GM12878 (cell line): ENCODE data around the gene PRKCG.

Experiments used
- ATF3 ChIP-seq: IDR thresholded peaks from 2 replicates; pipeline ENCODE4 v1.6.1; 2011; ENCODE audit warnings: low read depth, mild to moderate bottlenecking, low read length, moderate library complexity, borderline replicate concordance; ENCODE audit errors: extremely low read depth
- CEBPB ChIP-seq, 2 experiments: fragments of 150-350 bp in 1 of 2; IDR thresholded peaks; 2 replicates each; pipeline ENCODE4 v1.6.1; 2012 to 2014; ENCODE audit warnings: low read depth in 2 of 2, low read length in 2 of 2, borderline replicate concordance in 1 of 2, inconsistent platforms in 1 of 2
- EP300 ChIP-seq, 2 experiments: fragments of 150-350 bp in 1 of 2; IDR thresholded peaks; 2 replicates each; pipeline ENCODE4 v1.6.1; 2011 to 2012; ENCODE audit warnings: low read depth in 2 of 2, low read length in 2 of 2, borderline replicate concordance in 1 of 2, improper control_type of control experiment in 1 of 2, inconsistent platforms in 1 of 2; ENCODE audit not compliant: control insufficient read depth in 1 of 2
- HDAC2 ChIP-seq: fragments of 200-600 bp; sonication (generic); IDR thresholded peaks from 2 replicates; pipeline ENCODE4 v1.6.1; 2017
- POLR2A ChIP-seq: IDR thresholded peaks from 2 replicates; pipeline ENCODE4 v1.6.1; 2011; ENCODE audit warnings: low read depth, mild to moderate bottlenecking, low read length
- POLR2AphosphoS2 ChIP-seq: IDR thresholded peaks from 2 replicates; pipeline ENCODE4 v1.6.1; 2011; ENCODE audit warnings: low read depth, mild to moderate bottlenecking, low read length, improper control_type of control experiment, moderate library complexity
- POLR2AphosphoS5 ChIP-seq: IDR thresholded peaks from 2 replicates; pipeline ENCODE4 v1.6.1; 2011; ENCODE audit warnings: mild to moderate bottlenecking, low read length, inconsistent platforms
- RBBP5 ChIP-seq: fragments of 200-600 bp; sonication (generic); conservative IDR thresholded peaks from 2 replicates; pipeline ENCODE4 v1.6.1; 2016
- TBL1XR1 ChIP-seq: IDR thresholded peaks from 2 replicates; pipeline ENCODE4 v1.6.1; 2012; ENCODE audit warnings: low read depth, low read length, improper control_type of control experiment
- USF1 ChIP-seq: IDR thresholded peaks from 2 replicates; pipeline ENCODE4 v1.6.1; 2011; ENCODE audit warnings: borderline replicate concordance, low read depth, mild to moderate bottlenecking, moderate library complexity, mixed read lengths, low read length; ENCODE audit not compliant: insufficient read depth; ENCODE audit errors: extremely low read length
- USF2 ChIP-seq: IDR thresholded peaks from 2 replicates; pipeline ENCODE4 v1.6.1; 2011; ENCODE audit warnings: low read depth, low read length, improper control_type of control experiment, borderline replicate concordance
- ZNF24 ChIP-seq: fragments of 450-650 bp; IDR thresholded peaks from 2 replicates; pipeline ENCODE4 v1.6.1; 2017; ENCODE audit warnings: antibody characterized with exemption, mild to moderate bottlenecking
- TF ChIP-seq, protein P1 (sequence below), 3 experiments: IDR thresholded peaks in 2 of 3; conservative IDR thresholded peaks in 1 of 3; 2 replicates each; pipeline ENCODE4 v1.5.1; 2011; ENCODE audit warnings: low read depth in 3 of 3, low read length in 3 of 3, mild to moderate bottlenecking in 3 of 3, control low read depth in 2 of 3, moderate library complexity in 2 of 3, inconsistent platforms in 1 of 3, mixed read lengths in 1 of 3; ENCODE audit not compliant: control insufficient read depth in 2 of 3, insufficient read depth in 1 of 3; ENCODE audit errors: extremely low read depth in 1 of 3

- TF ChIP-seq CEBPB (IDR thresholded peaks at IDR 0.05; ENCODE audit: borderline replicate concordance in 1 of 2, low read depth in 2 of 2, low read length in 2 of 2) = no peak
- TF ChIP-seq, protein P1, sequence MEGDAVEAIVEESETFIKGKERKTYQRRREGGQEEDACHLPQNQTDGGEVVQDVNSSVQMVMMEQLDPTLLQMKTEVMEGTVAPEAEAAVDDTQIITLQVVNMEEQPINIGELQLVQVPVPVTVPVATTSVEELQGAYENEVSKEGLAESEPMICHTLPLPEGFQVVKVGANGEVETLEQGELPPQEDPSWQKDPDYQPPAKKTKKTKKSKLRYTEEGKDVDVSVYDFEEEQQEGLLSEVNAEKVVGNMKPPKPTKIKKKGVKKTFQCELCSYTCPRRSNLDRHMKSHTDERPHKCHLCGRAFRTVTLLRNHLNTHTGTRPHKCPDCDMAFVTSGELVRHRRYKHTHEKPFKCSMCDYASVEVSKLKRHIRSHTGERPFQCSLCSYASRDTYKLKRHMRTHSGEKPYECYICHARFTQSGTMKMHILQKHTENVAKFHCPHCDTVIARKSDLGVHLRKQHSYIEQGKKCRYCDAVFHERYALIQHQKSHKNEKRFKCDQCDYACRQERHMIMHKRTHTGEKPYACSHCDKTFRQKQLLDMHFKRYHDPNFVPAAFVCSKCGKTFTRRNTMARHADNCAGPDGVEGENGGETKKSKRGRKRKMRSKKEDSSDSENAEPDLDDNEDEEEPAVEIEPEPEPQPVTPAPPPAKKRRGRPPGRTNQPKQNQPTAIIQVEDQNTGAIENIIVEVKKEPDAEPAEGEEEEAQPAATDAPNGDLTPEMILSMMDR (IDR thresholded peaks at IDR 0.05 in 2 of 3, conservative IDR thresholded peaks at IDR 0.05 in 1 of 3; ENCODE audit: control insufficient read depth in 2 of 3, extremely low read depth in 1 of 3, insufficient read depth in 1 of 3, low read depth in 3 of 3, low read length in 3 of 3) = no peak
- no peak for TF ChIP-seq EP300 (IDR thresholded peaks at IDR 0.05; ENCODE audit: borderline replicate concordance in 1 of 2, control insufficient read depth in 1 of 2, low read depth in 2 of 2, low read length in 2 of 2)
- no peak for TF ChIP-seq USF2
- TF ChIP-seq RBBP5 = no peak
- no peak for TF ChIP-seq ZNF24
- TF ChIP-seq POLR2AphosphoS5 = no peak
- no peak for TF ChIP-seq POLR2AphosphoS2
- TF ChIP-seq USF1 = no peak
- no peak for TF ChIP-seq ATF3
- no peak for TF ChIP-seq HDAC2
- no peak for TF ChIP-seq TBL1XR1
- TF ChIP-seq POLR2A = no peak
Observed at GRCh38 chr19:53878776-53879139, 3.2 kb upstream of the PRKCG start.
